ENCODE measurements around the gene CFAP99.

The CFAP99 gene

DNA sequence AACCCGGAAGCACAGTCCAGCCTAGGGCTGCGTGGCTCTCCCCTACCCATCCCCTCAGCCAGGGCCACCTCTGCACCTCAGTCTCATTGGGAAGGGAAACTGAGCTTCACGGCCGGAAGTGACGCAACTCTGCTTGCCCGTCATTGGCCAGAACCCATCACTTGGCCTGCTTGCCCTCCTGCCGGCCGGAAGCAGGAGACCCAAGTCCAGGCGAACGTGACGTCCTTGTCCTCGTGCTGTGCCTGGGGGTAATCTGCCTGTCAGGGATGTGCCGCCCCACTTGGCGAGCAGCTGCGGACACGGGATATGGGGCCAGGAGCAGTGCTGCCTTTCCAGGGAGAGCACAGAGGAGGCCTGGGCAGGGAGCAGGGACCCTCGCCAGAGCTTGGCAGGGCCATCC is 31.5 kb upstream of the CFAP99 start:
- Histone ChIP-seq H3K27me3 (ENCODE audit: insufficient read depth, low read length, poor library complexity) (peaks cover 56% of the 10 kb centered on the region), H3K79me2 (ENCODE audit: insufficient read depth, low read length) (no peaks in the 10 kb centered on the region), H3K27ac (ENCODE audit: low read length) (no peak overlapping the region), H4K20me1 (ENCODE audit: insufficient read depth, low read length) (peaks cover 13% of the 10 kb centered on the region; the same call in 1 of the 2 replicates), H3K4me2 (ENCODE audit: insufficient read depth, low read length) (no peak overlapping the region), H3K36me3 (ENCODE audit: insufficient read depth, low read length) (no peaks in the 10 kb centered on the region), H3K4me3 (ENCODE audit: low read depth in 1 of 2, low read length in 2 of 2) (no peak overlapping the region), H3K9ac (ENCODE audit: low read depth, low read length) (no peak overlapping the region), H3K9me3 (ENCODE audit: insufficient read depth, low read length, severe bottlenecking) (no peaks in the 10 kb centered on the region), H2AFZ (ENCODE audit: low read depth, low read length) (no peak overlapping the region), H3K4me1 (ENCODE audit: insufficient read depth, low read length) (no peaks in the 10 kb centered on the region)
- ATAC-seq (ENCODE audit: insufficient read depth, low read depth) (no peak), DNase-seq (no peak)
- TF ChIP-seq, protein P1, sequence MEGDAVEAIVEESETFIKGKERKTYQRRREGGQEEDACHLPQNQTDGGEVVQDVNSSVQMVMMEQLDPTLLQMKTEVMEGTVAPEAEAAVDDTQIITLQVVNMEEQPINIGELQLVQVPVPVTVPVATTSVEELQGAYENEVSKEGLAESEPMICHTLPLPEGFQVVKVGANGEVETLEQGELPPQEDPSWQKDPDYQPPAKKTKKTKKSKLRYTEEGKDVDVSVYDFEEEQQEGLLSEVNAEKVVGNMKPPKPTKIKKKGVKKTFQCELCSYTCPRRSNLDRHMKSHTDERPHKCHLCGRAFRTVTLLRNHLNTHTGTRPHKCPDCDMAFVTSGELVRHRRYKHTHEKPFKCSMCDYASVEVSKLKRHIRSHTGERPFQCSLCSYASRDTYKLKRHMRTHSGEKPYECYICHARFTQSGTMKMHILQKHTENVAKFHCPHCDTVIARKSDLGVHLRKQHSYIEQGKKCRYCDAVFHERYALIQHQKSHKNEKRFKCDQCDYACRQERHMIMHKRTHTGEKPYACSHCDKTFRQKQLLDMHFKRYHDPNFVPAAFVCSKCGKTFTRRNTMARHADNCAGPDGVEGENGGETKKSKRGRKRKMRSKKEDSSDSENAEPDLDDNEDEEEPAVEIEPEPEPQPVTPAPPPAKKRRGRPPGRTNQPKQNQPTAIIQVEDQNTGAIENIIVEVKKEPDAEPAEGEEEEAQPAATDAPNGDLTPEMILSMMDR (IDR thresholded peaks at IDR 0.05; ENCODE audit: borderline replicate concordance, extremely low read depth, low read length, poor library complexity, severe bottlenecking): no peak

- Histone ChIP-seq H3K27ac (ENCODE audit: low read length) (no peak overlapping the region), H3K79me2 (ENCODE audit: insufficient read depth, low read length) (no peaks in the 10 kb centered on the region)
Observed at GRCh38 chr4:2387829-2388228, 30.9 kb upstream of the CFAP99 start.

GRCh38 chr4:2388429-2389182 is 30.1 kb upstream of the CFAP99 start:
- DNase-seq: no peak
- Histone ChIP-seq H3K9me3 (ENCODE audit: insufficient read depth, low read length, severe bottlenecking) (no peaks in the 10 kb centered on the region), H3K36me3 (ENCODE audit: insufficient read depth, low read length) (no peaks in the 10 kb centered on the region), H3K9ac (ENCODE audit: low read depth, low read length) (no peak overlapping the region), H3K4me1 (ENCODE audit: insufficient read depth, low read length) (no peaks in the 10 kb centered on the region), H3K4me3 (ENCODE audit: low read depth in 1 of 2, low read length in 2 of 2) (no peak overlapping the region), H3K27ac (ENCODE audit: low read length) (no peak overlapping the region), H4K20me1 (ENCODE audit: insufficient read depth, low read length) (peaks cover 13% of the 10 kb centered on the region; the same call in 1 of the 2 replicates), H3K4me2 (ENCODE audit: insufficient read depth, low read length) (no peak overlapping the region), H3K79me2 (ENCODE audit: insufficient read depth, low read length) (no peaks in the 10 kb centered on the region), H3K27me3 (ENCODE audit: insufficient read depth, low read length, poor library complexity) (peaks cover 60% of the 10 kb centered on the region), H2AFZ (ENCODE audit: low read depth, low read length) (no peak overlapping the region)
- TF ChIP-seq, protein P1 (IDR thresholded peaks at IDR 0.05; ENCODE audit: borderline replicate concordance, extremely low read depth, low read length, poor library complexity, severe bottlenecking): no peak
- no peak for TF ChIP-seq EZH2 (IDR thresholded peaks at IDR 0.05; ENCODE audit: borderline replicate concordance, low read depth, low read length, severe bottlenecking)
- no peak for ATAC-seq (ENCODE audit: insufficient read depth, low read depth)

More at GRCh38 chr4:2387829-2388228, 30.9 kb upstream of the CFAP99 start:
- DNase-seq: no peak
- peaks cover 56% of the 10 kb centered on the region for H3K27me3 ChIP-seq (ENCODE audit: insufficient read depth, low read length, poor library complexity)
- no peak overlapping the region for H3K9ac ChIP-seq (ENCODE audit: low read depth, low read length)
- peaks cover 13% of the 10 kb centered on the region; the same call in 1 of the 2 replicates for H4K20me1 ChIP-seq (ENCODE audit: insufficient read depth, low read length)
- H3K36me3 ChIP-seq (ENCODE audit: insufficient read depth, low read length): no peaks in the 10 kb centered on the region
- no peak overlapping the region for H3K4me2 ChIP-seq (ENCODE audit: insufficient read depth, low read length)
- H3K9me3 ChIP-seq (ENCODE audit: insufficient read depth, low read length, severe bottlenecking): no peaks in the 10 kb centered on the region
- ATAC-seq (ENCODE audit: insufficient read depth, low read depth): no peak
- no peak for TF ChIP-seq EZH2 (IDR thresholded peaks at IDR 0.05; ENCODE audit: borderline replicate concordance, low read depth, low read length, severe bottlenecking)
- TF ChIP-seq, protein P1 (IDR thresholded peaks at IDR 0.05; ENCODE audit: borderline replicate concordance, extremely low read depth, low read length, poor library complexity, severe bottlenecking): no peak
- no peaks in the 10 kb centered on the region for H3K4me1 ChIP-seq (ENCODE audit: insufficient read depth, low read length)
- no peak overlapping the region for H3K4me3 ChIP-seq (ENCODE audit: low read depth in 1 of 2, low read length in 2 of 2)
- H2AFZ ChIP-seq (ENCODE audit: low read depth, low read length): no peak overlapping the region
